ENCODE data around the gene FCN1. TPM values are rescaled to one million over a fixed set of nuclear protein-coding genes. Genes with fewer than 3 reads are reported as not detected.
"Not testable (repeated sequence)": the region's sequence is repeated elsewhere in the genome, so short reads cannot be mapped to it uniquely, and the experiment has no call there.

FCN1 gene
- total RNA-seq, 1 donor from 2014 or later: not detected

DNA sequence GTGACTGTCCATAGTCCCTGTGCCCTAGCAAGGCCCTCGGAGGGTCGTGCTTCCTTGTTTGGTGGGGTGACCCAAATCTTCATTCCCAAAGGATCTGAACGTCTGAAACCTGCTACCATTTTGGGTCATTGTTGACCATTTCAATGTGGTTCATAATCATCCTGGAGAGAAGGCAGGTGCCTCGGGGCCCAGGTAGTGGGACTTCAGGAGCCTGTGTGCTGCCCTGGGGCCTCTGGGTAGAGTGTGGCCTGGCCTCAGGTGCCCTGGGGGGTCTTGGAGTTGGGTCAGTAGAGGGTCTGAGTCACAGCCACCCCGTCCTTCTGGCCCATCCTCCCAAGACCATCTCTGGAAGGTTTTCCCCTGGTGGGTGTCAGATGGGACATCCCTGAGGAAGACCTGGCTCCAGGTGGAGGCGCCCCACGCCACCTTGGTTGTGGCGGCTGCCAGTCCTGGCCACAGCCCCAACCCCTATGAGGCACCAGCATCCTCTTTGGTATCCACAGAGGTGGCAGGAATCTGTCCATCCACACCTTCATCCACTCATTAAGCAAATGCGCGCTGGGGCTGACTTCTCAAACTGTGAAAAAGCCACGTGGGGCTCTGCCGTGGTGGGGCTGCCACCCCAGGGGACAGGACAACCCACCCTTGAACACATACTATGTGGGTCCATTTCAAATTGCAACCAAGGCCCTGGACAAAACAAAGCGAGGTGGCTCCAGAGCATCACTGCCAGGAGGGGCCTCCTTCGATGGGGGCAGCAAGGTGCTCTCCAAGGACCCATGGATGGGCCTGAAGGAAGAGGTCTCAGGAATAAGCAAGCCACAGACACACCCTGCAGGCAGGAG, 41.6 kb upstream of the FCN1 start:
- peaks cover 6% of the 10 kb centered on the region for H3K36me3 Mint-ChIP-seq (ENCODE audit: unreplicated experiment)
- H3K9me3 Mint-ChIP-seq (ENCODE audit: unreplicated experiment): no peaks in the 10 kb centered on the region

DNA sequence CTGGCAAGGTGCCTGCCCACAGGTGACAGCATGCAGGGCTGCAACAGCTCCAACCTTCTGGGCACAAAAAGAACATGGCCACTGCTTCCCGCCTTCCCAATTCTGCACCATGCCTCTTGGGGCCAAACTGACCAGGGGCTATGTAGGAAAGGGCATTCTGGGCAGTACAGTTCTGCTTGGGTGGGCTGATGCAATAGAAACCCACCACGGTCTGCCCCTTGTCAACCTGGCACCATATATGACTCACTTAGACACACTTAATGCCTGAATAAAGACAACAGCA, 40.2 kb upstream of the FCN1 start:
- peaks cover 6% of the 10 kb centered on the region for H3K36me3 Mint-ChIP-seq (ENCODE audit: unreplicated experiment)
- H3K27me3 Mint-ChIP-seq (ENCODE audit: unreplicated experiment): peaks cover 6% of the 10 kb centered on the region
- H3K4me1 Mint-ChIP-seq (ENCODE audit: low read depth, unreplicated experiment): no peaks in the 10 kb centered on the region
- no peak for DNase-seq
- H3K4me3 Mint-ChIP-seq (ENCODE audit: unreplicated experiment): no peak overlapping the region
- no peaks in the 10 kb centered on the region for H3K9me3 Mint-ChIP-seq (ENCODE audit: unreplicated experiment)
- TF ChIP-seq CTCF (IDR thresholded peaks at IDR 0.05; ENCODE audit: partially characterized antibody, unreplicated experiment): no peak
- no peak overlapping the region for H3K27ac Mint-ChIP-seq (ENCODE audit: unreplicated experiment)

More for the DNA sequence above, 41.6 kb upstream of the FCN1 start:
- Mint-ChIP-seq H3K4me3 (ENCODE audit: unreplicated experiment) (no peak overlapping the region), H3K27ac (ENCODE audit: unreplicated experiment) (no peak overlapping the region), H3K27me3 (ENCODE audit: unreplicated experiment) (peaks cover 6% of the 10 kb centered on the region), H3K4me1 (ENCODE audit: low read depth, unreplicated experiment) (no peaks in the 10 kb centered on the region)
- no peak for DNase-seq
- TF ChIP-seq CTCF (IDR thresholded peaks at IDR 0.05; ENCODE audit: partially characterized antibody, unreplicated experiment): no peak

DNA sequence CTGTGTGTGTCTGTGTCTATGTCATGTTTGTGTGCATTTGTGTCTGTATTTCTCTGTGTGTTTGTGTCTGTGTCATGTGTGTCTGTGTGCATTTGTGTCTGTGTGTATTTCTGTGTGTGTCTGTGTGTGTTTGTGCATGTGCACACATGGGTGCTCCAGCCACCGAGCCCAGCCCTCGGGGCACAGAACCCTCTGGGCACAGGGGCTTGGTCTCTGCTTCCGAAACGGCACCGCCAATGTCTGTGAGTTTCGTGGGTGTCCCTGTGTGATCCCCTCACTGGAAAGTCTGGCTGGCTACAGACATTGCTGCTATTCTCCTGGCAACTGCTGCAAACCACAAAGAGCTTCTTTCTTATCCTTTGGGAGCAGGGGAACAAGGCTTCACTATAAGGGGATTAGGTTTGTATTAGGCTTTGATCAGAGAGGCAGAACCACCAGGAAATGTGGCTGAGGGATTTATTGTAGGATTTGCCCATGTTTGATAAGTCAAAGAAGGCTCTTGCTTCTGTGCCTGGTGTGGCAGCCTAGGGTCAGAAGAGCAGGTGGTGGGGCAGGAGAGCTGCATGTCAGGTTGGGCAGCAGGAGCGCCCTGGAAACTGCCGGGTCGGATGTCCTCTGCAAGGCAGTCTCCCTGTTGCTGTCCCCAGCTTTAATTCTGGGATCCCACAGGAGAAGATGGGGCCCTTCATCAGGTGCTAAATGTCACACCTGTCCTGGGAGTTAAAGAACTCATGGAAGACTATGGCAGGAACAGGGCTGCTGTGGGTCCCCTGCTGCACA, 39.6 kb upstream of the FCN1 start:
- H3K9me3 Mint-ChIP-seq (ENCODE audit: unreplicated experiment): no peaks in the 10 kb centered on the region
- no peak for DNase-seq
- H3K4me1 Mint-ChIP-seq (ENCODE audit: low read depth, unreplicated experiment): no peaks in the 10 kb centered on the region
- H3K27me3 Mint-ChIP-seq (ENCODE audit: unreplicated experiment): peaks cover 6% of the 10 kb centered on the region
- peaks cover 6% of the 10 kb centered on the region for H3K36me3 Mint-ChIP-seq (ENCODE audit: unreplicated experiment)
- no peak for TF ChIP-seq CTCF (IDR thresholded peaks at IDR 0.05; ENCODE audit: partially characterized antibody, unreplicated experiment)
- H3K27ac Mint-ChIP-seq (ENCODE audit: unreplicated experiment): no peak overlapping the region
- no peak overlapping the region for H3K4me3 Mint-ChIP-seq (ENCODE audit: unreplicated experiment)

- H3K9me3 Mint-ChIP-seq (ENCODE audit: unreplicated experiment); H3K27me3 Mint-ChIP-seq (ENCODE audit: unreplicated experiment); H3K27ac Mint-ChIP-seq (ENCODE audit: unreplicated experiment); DNase-seq; H3K4me1 Mint-ChIP-seq (ENCODE audit: low read depth, unreplicated experiment); H3K4me3 Mint-ChIP-seq (ENCODE audit: unreplicated experiment): not testable (repeated sequence)
- H3K36me3 Mint-ChIP-seq (ENCODE audit: unreplicated experiment): peaks cover 11% of the 10 kb centered on the region
These were observed 38.7 kb upstream of the FCN1 start for GRCh38 chr9:134956387-134956786.

DNA sequence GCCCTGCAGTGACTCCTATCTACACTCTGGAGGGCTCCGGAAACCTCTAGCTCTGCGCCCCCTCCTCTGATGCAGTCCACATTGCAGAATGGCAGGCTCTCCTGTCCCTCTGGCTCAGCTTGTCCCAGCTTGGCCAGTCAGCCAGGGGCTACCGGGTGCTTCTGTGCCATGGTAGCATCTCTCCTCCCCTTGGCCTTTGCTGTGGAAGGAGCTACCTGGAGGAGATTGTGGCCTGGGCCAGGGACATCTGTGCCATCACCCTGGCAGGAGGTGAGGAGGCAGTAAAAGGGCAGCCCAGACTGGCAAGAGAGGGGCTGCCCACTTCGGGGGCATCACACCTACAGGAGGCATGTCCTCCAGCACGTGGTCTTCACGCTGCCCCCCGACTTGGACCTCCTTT, 38.1 kb upstream of the FCN1 start:
- peak; percentile 6 for DNase-seq
- Mint-ChIP-seq H3K27ac (ENCODE audit: unreplicated experiment) (no peak overlapping the region), H3K36me3 (ENCODE audit: unreplicated experiment) (peaks cover 11% of the 10 kb centered on the region), H3K4me1 (ENCODE audit: low read depth, unreplicated experiment) (peaks cover 1% of the 10 kb centered on the region), H3K27me3 (ENCODE audit: unreplicated experiment) (peaks cover 4% of the 10 kb centered on the region), H3K9me3 (ENCODE audit: unreplicated experiment) (no peaks in the 10 kb centered on the region), H3K4me3 (ENCODE audit: unreplicated experiment) (no peak overlapping the region)
- TF ChIP-seq CTCF (IDR thresholded peaks at IDR 0.05; ENCODE audit: partially characterized antibody, unreplicated experiment): no peak

Measured in glutamatergic neuron (in vitro differentiated cells).